Stomach (tissue), 9 donors: ENCODE data around the gene DNAH14. TPM values are rescaled to one million over a fixed set of nuclear protein-coding genes. Genes with fewer than 3 reads are reported as not detected.

ENCODE experiments used
- DNase-seq, 2 donors: peaks; one replicate each; pipeline versions ENCODE4 v3.0.0 to v3.0.0-alpha.2; 2013 to 2019
- H3K27ac ChIP-seq, 5 donors: fragments of 200-600 bp in 4 of 5; sonication (generic) in 4 of 5; one replicate each; pipeline ENCODE4 v1.5.1; 2013 to 2019; ENCODE audit warnings: mild to moderate bottlenecking in 1 of 5, moderate library complexity in 1 of 5
- H3K27me3 ChIP-seq, 3 donors: fragments of 200-600 bp; sonication (generic); one replicate each; pipeline ENCODE4 v1.5.1; 2017 to 2019; ENCODE audit warnings: mixed run types in 1 of 3
- H3K36me3 ChIP-seq, 4 donors: fragments of 200-600 bp; sonication (generic); 1 replicate in 3 of 4; 2 replicates in 1 of 4; pipeline ENCODE4 v1.5.1; 2016 to 2019
- H3K4me1 ChIP-seq, 4 donors: fragments of 200-600 bp; sonication (generic); one replicate each; pipeline ENCODE4 v1.5.1; 2016 to 2019
- H3K4me3 ChIP-seq, 4 donors: fragments of 200-600 bp; sonication (generic) in 3 of 4; one replicate each; pipeline ENCODE4 v1.5.1; 2016 to 2019; ENCODE audit warnings: mild to moderate bottlenecking in 1 of 4
- H3K9me3 ChIP-seq, 4 donors: fragments of 200-600 bp; sonication (generic); one replicate each; pipeline ENCODE4 v1.5.1; 2016 to 2019
- CTCF ChIP-seq, 7 experiments: fragments of 450-650 bp in 4 of 7; fragments of 200-600 bp in 3 of 7; sonication (generic) in 3 of 7; IDR thresholded peaks; one replicate each; pipeline ENCODE4 v1.5.1; 2016 to 2019; ENCODE audit warnings: antibody characterized with exemption in 7 of 7, control low read depth in 2 of 7, mild to moderate bottlenecking in 1 of 7
- EP300 ChIP-seq: sonication (generic); formaldehyde crosslinking; IDR thresholded peaks from one replicate; pipeline ENCODE4 v1.6.1; 2017; ENCODE audit warnings: antibody characterized with exemption
- POLR2A ChIP-seq, 4 donors: fragments of 450-650 bp; IDR thresholded peaks; one replicate each; pipeline ENCODE4 v1.6.1; 2016; ENCODE audit warnings: antibody characterized with exemption in 4 of 4, control low read depth in 2 of 4, mild to moderate bottlenecking in 1 of 4, moderate library complexity in 1 of 4
- POLR2AphosphoS5 ChIP-seq, 3 donors: sonication (generic); formaldehyde crosslinking; IDR thresholded peaks; one replicate each; pipeline ENCODE4 v1.6.1; 2016; ENCODE audit warnings: antibody characterized with exemption in 3 of 3
- WGBS, 5 donors: extraction: QIAGEN DNeasy Blood & Tissue Kit in 3 of 5; methylation state at CpG; one replicate each; pipeline versions ENCODE4 v1.1.5 to v1.1.7; 2013 to 2018; 5-methylcytosine and 5-hydroxymethylcytosine counted together
- intact Hi-C: fragments of 100-400 bp; cut with DNase I; formaldehyde crosslinking; loops from one replicate; pipeline ENCODE4 v1.15.1; 2023; ENCODE audit warnings: low total_unique reads
- polyA plus RNA-seq, 3 donors: library from polyadenylated mRNA; stranded (reverse); fragments of 200-250 nt; gene quantifications; one replicate each; pipeline ENCODE4 v1.2.3, GENCODE V29; 2013
- total RNA-seq, 5 donors: library from RNA; depleted of rRNA; stranded (reverse); fragments of >200 nt; gene quantifications; one replicate each; pipeline versions ENCODE4 v1.1.0 to v1.2.3, GENCODE V29; 2014 to 2016
- donor health status: healthy with polysubstance abuse.
- donor health status: Bipolar disorder and iron deficiency.
- donor health status: healthy.

DNAH14 gene
- total and polyA plus RNA-seq, 8 donors, result 1.7 to 158 (median 6.2) TPM

GRCh38 chr1:225179686-225180085 is 250.2 kb downstream of the DNAH14 start:
- DNase-seq, result no peak
- Histone ChIP-seq H3K36me3 (peaks cover 0 to 7% (median 0%) of the 10 kb centered on the region in 4 donors), H3K4me3 (no peak overlapping the region), H3K27me3 (no peaks in the 10 kb centered on the region), H3K4me1 (no peaks in the 10 kb centered on the region), H3K27ac (no peak overlapping the region), H3K9me3 (peaks cover 8 to 70% (median 40%) of the 10 kb centered on the region in 4 donors)
- intact Hi-C loops, result no loop called here
- TF ChIP-seq EP300 (no peak), POLR2A (IDR thresholded peaks at IDR 0.05) (no peak), POLR2AphosphoS5 (IDR thresholded peaks at IDR 0.05) (no peak), CTCF (IDR thresholded peaks at IDR 0.05) (no peak)

DNA sequence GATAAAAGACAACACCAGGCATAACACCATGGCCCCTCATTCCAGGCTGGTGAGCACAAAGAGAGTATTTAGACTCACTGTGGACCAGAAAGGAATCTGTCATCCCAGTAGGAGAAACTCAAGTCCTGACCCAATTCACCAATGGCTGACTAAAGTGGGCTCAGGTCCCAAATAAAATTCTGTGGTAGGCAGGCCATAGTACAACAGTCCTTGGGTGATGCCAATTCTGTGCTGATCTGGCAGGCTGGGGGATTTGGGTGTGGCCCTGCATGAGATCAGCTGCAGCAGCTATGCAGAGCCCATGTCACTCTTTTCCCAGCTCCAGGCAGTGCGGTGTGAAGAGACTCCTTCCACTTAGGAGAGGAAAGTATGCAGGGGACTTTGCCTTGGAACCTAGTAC is 253.2 kb downstream of the DNAH14 start:
- Histone ChIP-seq H3K4me1 (no peaks in the 10 kb centered on the region), H3K9me3 (peaks cover 3 to 54% (median 27%) of the 10 kb centered on the region in 4 donors), H3K4me3 (no peak overlapping the region), H3K27ac (no peak overlapping the region), H3K36me3 (peaks cover 0 to 2% (median 0%) of the 10 kb centered on the region in 4 donors), H3K27me3 (no peaks in the 10 kb centered on the region)
- WGBS, 5 donors, result 83 to 100% (median 91%) methylated on average over 1 of the region's 1 CpG
- intact Hi-C loops, result no loop called here
- no peak for DNase-seq
- TF ChIP-seq POLR2AphosphoS5 (IDR thresholded peaks at IDR 0.05) (no peak), CTCF (IDR thresholded peaks at IDR 0.05) (no peak)

- no peaks in the 10 kb centered on the region for H3K4me1 ChIP-seq
- H3K27me3 ChIP-seq, result no peaks in the 10 kb centered on the region
- H3K9me3 ChIP-seq, result peaks cover 0 to 35% (median 22%) of the 10 kb centered on the region in 4 donors
- no peak for DNase-seq
- H3K36me3 ChIP-seq, result no peaks in the 10 kb centered on the region
- no peak overlapping the region for H3K4me3 ChIP-seq
- H3K27ac ChIP-seq, result no peak overlapping the region
- TF ChIP-seq EP300 (no peak), POLR2AphosphoS5 (IDR thresholded peaks at IDR 0.05) (no peak), POLR2A (IDR thresholded peaks at IDR 0.05) (no peak), CTCF (IDR thresholded peaks at IDR 0.05) (no peak)
- intact Hi-C loops, result no loop called here
Observed at GRCh38 chr1:225191199-225191753, 261.8 kb downstream of the DNAH14 start.

DNA sequence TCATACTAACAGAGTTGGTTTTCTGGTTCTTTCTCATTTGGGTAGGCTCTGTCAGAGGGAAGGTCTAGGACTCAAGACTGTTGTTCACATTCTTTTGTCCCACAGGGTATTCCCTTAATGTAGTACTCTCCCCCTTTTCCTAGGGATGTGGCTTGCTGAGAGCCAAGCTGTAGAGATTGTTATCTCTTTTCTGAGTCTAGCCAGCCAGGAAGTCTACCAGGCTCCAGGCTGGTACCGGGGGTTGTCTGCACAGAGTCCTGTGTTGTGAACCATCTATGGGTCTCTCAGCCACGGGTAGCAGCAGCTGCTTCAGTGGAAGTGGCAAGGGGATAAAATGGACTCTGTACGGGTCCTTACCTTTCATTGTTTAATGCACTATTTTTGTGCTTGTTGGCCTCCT is 272.0 kb downstream of the DNAH14 start:
- no peak for TF ChIP-seq CTCF (IDR thresholded peaks at IDR 0.05)
- TF ChIP-seq POLR2A (IDR thresholded peaks at IDR 0.05), result no peak
- no peak for TF ChIP-seq EP300
- no peak for TF ChIP-seq POLR2AphosphoS5 (IDR thresholded peaks at IDR 0.05)

More for the DNA sequence above, 272.0 kb downstream of the DNAH14 start:
- Histone ChIP-seq H3K36me3 (no peaks in the 10 kb centered on the region), H3K27ac (no peak overlapping the region), H3K9me3 (peaks cover 0 to 16% (median 7%) of the 10 kb centered on the region in 4 donors), H3K4me3 (no peak overlapping the region), H3K27me3 (no peaks in the 10 kb centered on the region), H3K4me1 (no peaks in the 10 kb centered on the region)
- 64 to 83% (median 76%) methylated on average over 3 of the region's 3 CpGs for WGBS, 5 donors
- no peak for DNase-seq
- intact Hi-C loops, result no loop called here
